ENCODE measurements around the gene CZIB. TPM values are rescaled to one million over a fixed set of nuclear protein-coding genes. Genes with fewer than 3 reads are reported as not detected.

The CZIB gene
- polyA plus RNA-seq, 1 donor: 73.2 TPM

Other genes with a start within 250 kb of the CZIB start
- 7.6 TPM for gene PODN, start 158.4 kb downstream of the CZIB start, polyA plus RNA-seq
- gene SLC1A7, start 78.0 kb downstream of the CZIB start, polyA plus RNA-seq: 0.40 TPM
- gene CPT2, start 23.8 kb downstream of the CZIB start, polyA plus RNA-seq: 30.4 TPM
- gene MAGOH, start 17.9 kb upstream of the CZIB start, polyA plus RNA-seq: 74.3 TPM
- 4.1 TPM for gene LRP8, start 107.4 kb upstream of the CZIB start, polyA plus RNA-seq
- not detected for gene DMRTB1, start 238.8 kb upstream of the CZIB start, polyA plus RNA-seq

Data from large intestine (tissue), 1 donor.